Adipocyte (in vitro differentiated cells): Measurements from ENCODE around the gene REX1BD.
A peak's percentile ranks its signal among the peaks of the same experiment; 100 is the strongest.

Experiments
- DNase-seq: peaks from one replicate; pipeline ENCODE4 v3.0.0-alpha.2; 2015; ENCODE audit warnings: low read depth
- H3K27me3 ChIP-seq: replicated peaks from 2 replicates; pipeline ENCODE4 v1.7.0; 2013; ENCODE audit warnings: mild to moderate bottlenecking, low read length, moderate library complexity; ENCODE audit not compliant: control insufficient read depth, insufficient read depth
- H3K36me3 ChIP-seq: 2 replicates; pipeline ENCODE4 v1.7.0; 2013; ENCODE audit warnings: low read length, mild to moderate bottlenecking, moderate library complexity; ENCODE audit not compliant: control insufficient read depth, insufficient read depth, severe bottlenecking
- H3K4me1 ChIP-seq: 2 replicates; pipeline ENCODE4 v1.7.0; 2013; ENCODE audit warnings: mild to moderate bottlenecking, low read length, moderate library complexity; ENCODE audit not compliant: control insufficient read depth, insufficient read depth
- H3K4me3 ChIP-seq: 2 replicates; pipeline ENCODE4 v1.7.0; 2013; ENCODE audit warnings: mild to moderate bottlenecking, low read length, moderate library complexity
- H3K9ac ChIP-seq: 2 replicates; pipeline ENCODE4 v1.7.0; 2013; ENCODE audit warnings: mild to moderate bottlenecking, low read length, moderate library complexity
- H3K9me3 ChIP-seq: 2 replicates; pipeline ENCODE4 v1.7.0; 2013; ENCODE audit warnings: mild to moderate bottlenecking, low read length, moderate library complexity; ENCODE audit not compliant: control insufficient read depth

REX1BD gene

DNA sequence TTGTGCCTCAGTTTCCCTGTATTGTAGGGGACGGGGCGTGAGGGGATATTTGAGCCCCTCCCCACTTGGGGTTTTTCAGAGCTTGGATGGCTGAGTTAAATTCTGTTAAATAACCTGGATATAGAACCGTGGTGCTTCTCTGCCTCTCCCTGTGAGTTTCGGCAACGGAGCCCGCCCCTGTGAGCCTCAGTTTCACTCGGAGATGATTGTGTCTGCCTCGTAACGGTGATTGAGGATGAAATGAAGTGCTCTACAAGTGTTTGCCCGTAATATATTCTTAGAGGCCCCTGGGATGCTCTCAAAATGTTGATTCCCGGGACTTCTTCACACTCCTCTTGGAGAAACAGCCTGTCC is 30.4 kb upstream of the REX1BD start:
- DNase-seq: peak; percentile 38
- Histone ChIP-seq H3K9ac (peak overlapping the region; percentile 98), H3K36me3 (peaks cover 8% of the 10 kb centered on the region), H3K9me3 (no peaks in the 10 kb centered on the region), H3K4me3 (peak overlapping the region; percentile 99), H3K27me3 (no peaks in the 10 kb centered on the region), H3K4me1 (peaks cover 19% of the 10 kb centered on the region)

DNA sequence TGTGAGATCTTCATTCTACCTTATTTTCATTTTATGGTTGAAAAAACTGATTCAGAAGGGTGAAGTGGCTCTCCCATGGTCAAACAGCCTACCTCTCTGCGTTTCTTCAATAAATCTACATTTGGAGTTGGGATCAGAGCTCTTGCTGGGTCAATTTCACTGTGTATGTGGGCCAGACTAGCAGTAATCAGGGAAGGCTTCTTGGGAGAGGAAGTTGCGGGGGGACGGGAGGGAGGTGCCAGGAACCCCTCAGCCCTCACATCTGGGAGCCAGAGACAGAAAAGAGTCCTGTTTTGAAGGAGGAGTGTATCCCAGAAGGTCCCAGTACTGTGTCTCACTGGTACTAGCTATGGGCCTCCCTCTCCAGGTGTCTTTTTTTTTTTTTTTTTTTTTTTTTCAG is 30.0 kb upstream of the REX1BD start:
- peaks cover 19% of the 10 kb centered on the region for H3K4me1 ChIP-seq
- no peaks in the 10 kb centered on the region for H3K27me3 ChIP-seq
- peak overlapping the region; percentile 99 for H3K4me3 ChIP-seq
- no peak for DNase-seq
- no peaks in the 10 kb centered on the region for H3K9me3 ChIP-seq
- peak overlapping the region; percentile 98 for H3K9ac ChIP-seq
- H3K36me3 ChIP-seq: peaks cover 10% of the 10 kb centered on the region

DNA sequence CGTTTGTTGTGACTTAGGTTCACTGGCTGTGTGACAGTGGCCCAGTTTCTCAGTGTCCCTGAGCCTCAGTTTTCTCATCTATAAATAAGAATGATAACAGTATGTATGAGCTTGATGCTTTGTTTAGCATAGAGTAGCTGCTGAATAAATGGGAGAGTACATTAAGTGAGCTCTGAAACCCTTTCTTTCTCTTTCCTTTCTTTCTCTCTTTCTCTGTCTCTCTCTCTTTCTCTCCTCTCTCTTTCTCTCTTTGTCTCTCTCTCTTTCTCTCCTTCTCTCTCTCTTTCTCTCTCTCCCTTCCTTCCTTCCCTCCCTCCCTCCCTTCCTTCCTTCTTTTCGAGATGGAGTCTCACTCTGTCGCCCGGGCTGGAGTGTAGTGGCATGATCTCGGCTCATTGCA is 28.9 kb upstream of the REX1BD start:
- no peak overlapping the region for H3K4me3 ChIP-seq
- peak overlapping the region; percentile 49 for H3K9ac ChIP-seq
- no peaks in the 10 kb centered on the region for H3K9me3 ChIP-seq
- no peaks in the 10 kb centered on the region for H3K27me3 ChIP-seq
- DNase-seq: no peak
- peaks cover 19% of the 10 kb centered on the region for H3K4me1 ChIP-seq
- peaks cover 21% of the 10 kb centered on the region for H3K36me3 ChIP-seq

DNA sequence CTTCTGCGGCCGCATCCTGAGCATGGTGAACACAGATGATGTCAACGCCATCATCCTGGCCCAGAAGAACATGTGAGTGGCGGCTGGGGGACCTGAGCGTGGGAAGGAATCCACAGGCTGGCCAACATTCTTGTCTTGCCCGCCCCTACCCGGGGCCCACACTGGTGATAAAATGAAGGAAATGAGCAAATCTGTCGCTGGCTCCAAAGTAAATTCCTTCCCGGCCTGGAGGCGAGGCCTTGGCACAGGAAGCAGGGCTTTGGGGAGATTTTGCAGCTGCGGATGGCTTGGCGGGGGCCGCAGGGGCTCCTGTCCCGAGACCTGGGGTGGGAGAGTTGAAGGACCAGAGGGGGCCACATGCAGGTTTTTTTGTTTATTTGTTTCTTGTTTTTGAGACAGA is 26.5 kb upstream of the REX1BD start:
- no peak overlapping the region for H3K9ac ChIP-seq
- peak; percentile 27 for DNase-seq

DNA sequence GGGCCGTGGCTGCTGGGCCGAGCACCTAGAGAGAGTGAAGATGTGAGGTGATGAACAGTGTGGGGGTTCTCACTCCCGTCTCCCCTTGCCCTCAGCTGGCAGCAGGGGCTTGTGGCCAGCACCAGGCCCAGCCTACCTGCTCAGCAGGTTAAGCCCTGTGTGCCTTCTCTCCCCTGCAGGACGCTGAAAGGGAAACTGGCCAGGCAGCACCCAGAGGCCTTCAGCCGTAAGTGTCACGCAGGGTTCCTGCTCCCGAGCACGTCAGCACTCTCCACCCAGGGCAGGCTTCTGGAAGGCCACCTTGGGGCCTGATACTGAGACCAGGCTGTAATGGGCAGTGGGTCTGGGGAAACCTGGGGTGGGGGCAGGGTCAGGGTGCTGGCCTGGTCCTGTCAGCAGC is 21.6 kb upstream of the REX1BD start:
- Histone ChIP-seq H3K27me3 (no peaks in the 10 kb centered on the region), H3K9me3 (no peaks in the 10 kb centered on the region), H3K9ac (no peak overlapping the region), H3K4me3 (no peak overlapping the region), H3K4me1 (peaks cover 3% of the 10 kb centered on the region), H3K36me3 (peaks cover 69% of the 10 kb centered on the region)
- no peak for DNase-seq

More for the DNA sequence above, 26.5 kb upstream of the REX1BD start:
- no peak overlapping the region for H3K4me3 ChIP-seq
- H3K36me3 ChIP-seq: peaks cover 45% of the 10 kb centered on the region
- H3K4me1 ChIP-seq: peaks cover 19% of the 10 kb centered on the region
- H3K27me3 ChIP-seq: no peaks in the 10 kb centered on the region
- no peaks in the 10 kb centered on the region for H3K9me3 ChIP-seq

DNA sequence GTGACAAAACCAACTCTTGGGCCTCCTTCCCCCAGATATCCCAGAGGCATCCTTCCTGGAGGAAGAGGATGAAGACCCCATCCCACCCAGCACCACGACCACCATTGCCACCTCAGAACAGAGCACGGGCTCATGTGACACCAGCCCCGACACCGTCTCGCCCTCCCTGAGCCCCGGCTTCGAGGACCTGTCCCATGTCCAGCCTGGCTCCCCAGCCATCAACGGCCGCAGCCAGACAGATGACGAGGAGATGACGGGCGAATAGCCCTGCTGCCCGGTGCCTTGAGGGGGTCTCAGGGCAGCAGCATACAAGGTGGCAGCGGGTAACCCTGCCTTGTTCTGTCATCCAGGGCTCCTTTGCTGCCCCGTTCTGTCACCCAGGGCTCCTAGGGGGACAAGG is 20.2 kb upstream of the REX1BD start:
- Histone ChIP-seq H3K9ac (no peak overlapping the region), H3K4me3 (no peak overlapping the region), H3K9me3 (no peaks in the 10 kb centered on the region), H3K36me3 (peaks cover 65% of the 10 kb centered on the region), H3K27me3 (no peaks in the 10 kb centered on the region), H3K4me1 (peaks cover 10% of the 10 kb centered on the region)
- no peak for DNase-seq

DNA sequence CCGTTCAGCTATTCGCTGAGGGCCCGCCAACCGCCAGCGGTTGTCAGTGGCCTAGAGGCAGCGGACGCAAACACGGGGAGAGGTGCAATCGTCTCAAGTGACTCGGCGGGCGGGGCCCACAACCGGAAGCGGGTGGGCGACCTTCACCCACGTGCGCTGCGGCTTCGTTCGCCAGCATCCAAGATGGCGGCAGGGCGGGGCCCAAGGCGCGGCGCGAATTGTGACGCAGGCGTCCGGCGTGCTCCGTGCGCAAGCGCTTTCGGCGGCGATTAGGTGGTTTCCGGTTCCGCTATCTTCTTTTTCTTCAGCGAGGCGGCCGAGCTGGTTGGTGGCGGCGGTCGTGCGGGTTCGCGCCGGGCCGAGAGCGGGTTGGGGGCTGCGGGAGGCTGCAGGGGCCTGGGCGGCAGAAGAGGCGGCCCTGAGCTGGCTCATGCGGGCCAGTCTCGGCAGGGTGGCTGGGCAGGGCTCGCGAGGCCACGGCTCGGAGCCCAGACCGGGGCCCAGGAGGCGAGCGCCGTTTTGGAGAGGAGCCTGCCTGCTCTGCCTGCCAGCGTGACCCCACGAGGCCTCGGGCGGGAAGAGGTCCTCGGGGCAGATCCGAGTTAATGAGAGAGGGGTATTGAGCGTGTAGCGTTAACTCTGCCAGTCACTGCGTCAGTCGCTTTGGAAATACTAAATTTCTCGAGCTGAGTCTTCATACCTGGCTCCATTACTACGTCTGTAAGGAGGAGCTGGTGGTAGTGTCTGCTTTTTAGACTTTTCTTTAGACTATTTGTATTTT is 16.8 kb upstream of the REX1BD start, which contains the start of gene UBA52:
Gene UBA52, plus strand, starts transcription at position 294 of the 781 bp plus-strand sequence. CDS start 1,444 bp downstream, outside the sequence.
- H3K9ac ChIP-seq: peak within 1 kb of the TSS; percentile 98
- H3K27me3 ChIP-seq: no peaks in the 10 kb centered on the region
- H3K4me1 ChIP-seq: peaks cover 14% of the 10 kb centered on the region
- H3K4me3 ChIP-seq: peak within 1 kb of the TSS; percentile 94
- no peaks in the 10 kb centered on the region for H3K9me3 ChIP-seq
- H3K36me3 ChIP-seq: peaks cover 66% of the 10 kb centered on the region
- DNase-seq: peak; percentile 99

DNA sequence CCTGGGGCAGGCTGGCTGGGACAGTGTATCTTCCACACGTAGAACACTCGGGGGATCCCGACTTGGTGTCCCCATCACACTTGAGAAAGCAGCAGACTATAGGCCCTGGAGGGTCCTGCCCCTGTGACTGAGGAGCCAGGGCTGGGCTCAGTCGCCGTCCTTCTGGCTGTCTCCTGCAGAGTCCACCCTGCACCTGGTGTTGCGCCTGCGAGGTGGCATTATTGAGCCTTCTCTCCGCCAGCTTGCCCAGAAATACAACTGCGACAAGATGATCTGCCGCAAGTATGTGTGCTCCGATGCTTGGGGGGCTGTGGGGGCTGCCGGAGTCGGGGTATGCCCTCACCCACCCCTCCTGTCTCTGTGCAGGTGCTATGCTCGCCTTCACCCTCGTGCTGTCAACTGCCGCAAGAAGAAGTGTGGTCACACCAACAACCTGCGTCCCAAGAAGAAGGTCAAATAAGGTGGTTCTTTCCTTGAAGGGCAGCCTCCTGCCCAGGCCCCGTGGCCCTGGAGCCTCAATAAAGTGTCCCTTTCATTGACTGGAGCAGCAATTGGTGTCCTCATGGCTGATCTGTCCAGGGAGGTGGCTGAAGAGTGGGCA is 13.8 kb upstream of the REX1BD start:
- H3K36me3 ChIP-seq: peaks cover 49% of the 10 kb centered on the region
- H3K4me3 ChIP-seq: no peak overlapping the region
- no peaks in the 10 kb centered on the region for H3K9me3 ChIP-seq

DNA sequence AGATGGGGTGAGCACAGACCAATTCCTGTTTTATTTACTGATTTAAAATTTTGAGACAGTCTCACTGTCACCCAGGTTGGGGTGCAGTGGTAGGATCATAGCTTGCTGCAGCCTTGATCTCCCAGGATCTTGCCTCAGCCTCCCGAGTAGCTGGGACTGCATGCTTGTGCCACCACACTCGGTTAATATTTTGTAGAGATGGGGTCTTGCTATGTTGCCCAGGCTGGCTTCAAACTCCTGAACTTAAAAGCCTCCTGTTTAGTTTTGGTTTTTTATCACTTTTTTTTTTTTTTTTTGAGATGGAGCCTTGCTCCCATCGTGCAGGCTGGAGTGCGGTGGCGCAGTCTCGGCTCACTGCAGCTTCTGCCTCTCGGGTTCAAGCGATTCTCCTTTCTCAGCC is 12.2 kb upstream of the REX1BD start:
- Histone ChIP-seq H3K4me1 (peaks cover 14% of the 10 kb centered on the region), H3K4me3 (no peak overlapping the region), H3K27me3 (no peaks in the 10 kb centered on the region), H3K9ac (no peak overlapping the region), H3K36me3 (peaks cover 49% of the 10 kb centered on the region), H3K9me3 (no peaks in the 10 kb centered on the region)
- no peak for DNase-seq

More for the DNA sequence above, 13.8 kb upstream of the REX1BD start:
- H3K9ac ChIP-seq: peak overlapping the region; percentile 21
- H3K4me1 ChIP-seq: peaks cover 14% of the 10 kb centered on the region
- no peaks in the 10 kb centered on the region for H3K27me3 ChIP-seq
- DNase-seq: no peak

DNA sequence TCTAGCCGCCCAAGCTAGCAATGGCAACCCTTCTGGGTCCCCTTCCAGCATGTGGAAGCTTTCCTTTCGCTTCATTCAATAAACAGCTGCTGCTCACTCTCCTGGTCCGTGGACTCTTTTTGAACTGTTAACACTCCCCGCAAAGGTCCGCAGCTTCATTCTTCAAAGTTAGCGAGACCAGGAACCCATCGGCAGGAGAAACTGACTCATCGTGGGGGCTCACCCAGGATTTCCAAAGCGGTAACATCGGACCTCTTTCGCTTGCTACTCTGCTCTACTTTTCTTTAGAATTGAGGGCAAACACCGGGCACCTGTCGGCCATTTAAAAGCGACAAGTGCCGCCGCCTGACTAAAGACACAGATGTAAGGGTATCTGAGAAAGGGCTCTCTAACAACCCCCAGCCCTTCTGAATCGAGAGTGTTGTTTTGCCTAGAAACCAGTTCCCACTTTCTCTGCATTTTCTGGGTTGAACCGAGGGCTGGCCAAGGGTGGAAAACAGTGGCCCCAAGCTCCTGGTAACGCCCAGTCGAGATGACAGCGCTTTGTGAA is 11.2 kb upstream of the REX1BD start:
- no peaks in the 10 kb centered on the region for H3K9me3 ChIP-seq
- H3K4me3 ChIP-seq: no peak overlapping the region
- H3K27me3 ChIP-seq: no peaks in the 10 kb centered on the region
- DNase-seq: no peak
- H3K9ac ChIP-seq: no peak overlapping the region
- peaks cover 13% of the 10 kb centered on the region for H3K4me1 ChIP-seq
- peaks cover 49% of the 10 kb centered on the region for H3K36me3 ChIP-seq

DNA sequence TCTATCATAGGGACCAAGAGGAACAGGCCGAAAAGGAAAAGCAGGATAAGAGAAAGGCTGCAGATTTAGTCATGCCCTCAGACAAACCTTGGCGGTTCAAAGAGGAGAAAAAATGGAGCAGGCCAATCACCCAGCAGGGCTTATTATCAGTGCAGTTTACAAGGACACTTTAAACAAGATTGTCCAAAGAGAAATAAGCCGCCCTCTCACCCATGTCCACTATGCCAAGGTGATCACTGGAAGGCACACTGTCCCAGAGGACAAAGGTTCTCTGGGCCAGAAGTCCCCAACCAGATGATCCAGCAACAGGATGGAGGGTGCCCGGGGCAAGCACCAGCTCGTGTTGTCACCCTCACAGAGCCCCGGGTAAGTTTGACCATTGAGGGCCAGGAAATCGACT is 8.3 kb upstream of the REX1BD start:
- no peak for DNase-seq
- no peaks in the 10 kb centered on the region for H3K27me3 ChIP-seq
- H3K36me3 ChIP-seq: peaks cover 25% of the 10 kb centered on the region
- H3K9me3 ChIP-seq: no peaks in the 10 kb centered on the region
- H3K9ac ChIP-seq: no peak overlapping the region
- no peaks in the 10 kb centered on the region for H3K4me1 ChIP-seq
- no peak overlapping the region for H3K4me3 ChIP-seq
